A549 (cell line): Measurements from ENCODE around the gene AWAT1. TPM values are rescaled to one million over a fixed set of nuclear protein-coding genes. Genes with fewer than 3 reads are reported as not detected.

Experiments
- ATAC-seq, 2 experiments: fragments of 200-7000 bp in 1 of 2; fragments of >200 bp in 1 of 2; cut with Nextera tagmentation in 1 of 2; cut with Tn5 transposase in 1 of 2; 3 replicates each; pipeline versions ENCODE4 v1.8.0 to v1.9.1; 2018 to 2020; ENCODE audit warnings: mild to moderate bottlenecking in 1 of 2, moderate library complexity in 1 of 2
- CTCF ChIA-PET: fragments of 300-600 bp; sonication (Branson Sonifier 250); formaldehyde crosslinking; extraction: SDS; loops from one replicate; lab custom pipeline; 2021; ENCODE audit warnings: antibody characterized with exemption, inconsistent platforms; lab: Yijun Ruan, JAX
- POLR2A ChIA-PET: fragments of 350-600 bp; formaldehyde crosslinking; extraction: SDS; loops from one replicate; lab custom pipeline; 2021; ENCODE audit warnings: antibody characterized with exemption, inconsistent platforms; lab: Yijun Ruan, JAX
- DNase-seq, 2 experiments: peaks; one replicate each; pipeline versions ENCODE4 v3.0.0 to v3.0.0-alpha.2; 2011 to 2016; ENCODE audit warnings: low read depth in 1 of 2, low spot score in 1 of 2
- FAIRE-seq: peaks from 2 replicates; lab custom pipeline; 2011; peaks lifted over from hg19 to GRCh38; lab: Jason Lieb, UNC
- H3K27ac ChIP-seq, 2 experiments: fragments of >200 bp; sonication (Bioruptor Twin); formaldehyde crosslinking; 3 replicates each; pipeline ENCODE4 v1.5.1; 2016 to 2017
- H3K4me1 ChIP-seq: fragments of >200 bp; sonication (Bioruptor Twin); formaldehyde crosslinking; 3 replicates; pipeline ENCODE4 v1.6.1; 2016
- H3K4me2 ChIP-seq: fragments of >200 bp; sonication (Bioruptor Twin); formaldehyde crosslinking; 3 replicates; pipeline ENCODE4 v1.6.1; 2016
- H3K4me3 ChIP-seq: fragments of >200 bp; sonication (Bioruptor Twin); formaldehyde crosslinking; 3 replicates; pipeline ENCODE4 v1.5.1; 2016
- H3K9me3 ChIP-seq: fragments of >200 bp; sonication (Bioruptor Twin); formaldehyde crosslinking; 3 replicates; pipeline ENCODE4 v1.6.1; 2016
- BHLHE40 ChIP-seq: IDR thresholded peaks from 2 replicates; pipeline ENCODE4 v1.6.1; 2012; ENCODE audit warnings: low read depth, low read length, inconsistent platforms
- CEBPB ChIP-seq, 2 experiments: fragments of >200 bp in 1 of 2; sonication (Bioruptor Twin) in 1 of 2; formaldehyde crosslinking in 1 of 2; IDR thresholded peaks; 2 replicates each; pipeline ENCODE4 v1.6.1; 2012 to 2016
- CHD2 ChIP-seq: fragments of 150-350 bp; IDR thresholded peaks from 2 replicates; pipeline ENCODE4 v1.6.1; 2014; ENCODE audit warnings: low read length; ENCODE audit not compliant: partially characterized antibody
- CHD4 ChIP-seq: fragments of 200-600 bp; sonication (generic); IDR thresholded peaks from 2 replicates; pipeline ENCODE4 v1.6.1; 2016; ENCODE audit warnings: antibody characterized with exemption, mild to moderate bottlenecking, borderline replicate concordance
- EHF ChIP-seq: fragments of 250-450 bp; sonication (Bioruptor Pico); IDR thresholded peaks from 2 replicates; pipeline ENCODE4 v1.5.0; 2020; ENCODE audit warnings: mild to moderate bottlenecking
- EP300 ChIP-seq, 2 experiments: fragments of >200 bp; sonication (Bioruptor Twin); formaldehyde crosslinking; IDR thresholded peaks; 2 replicates in 1 of 2; 3 replicates in 1 of 2; pipeline ENCODE4 v1.6.1; 2016 to 2017
- ESRRA ChIP-seq: fragments of 150-350 bp; IDR thresholded peaks from 2 replicates; pipeline ENCODE4 v1.6.1; 2014; ENCODE audit warnings: mild to moderate bottlenecking, low read length, borderline replicate concordance
- FOSL2 ChIP-seq, 2 experiments: fragments of 450-650 bp in 1 of 2; fragments of >200 bp in 1 of 2; sonication (Bioruptor Twin) in 1 of 2; formaldehyde crosslinking; IDR thresholded peaks; 2 replicates each; pipeline versions ENCODE4 v1.5.0 to v1.6.1; 2016 to 2020; ENCODE audit warnings: mild to moderate bottlenecking in 1 of 2, moderate library complexity in 1 of 2
- HDAC2 ChIP-seq: fragments of 200-600 bp; sonication (generic); IDR thresholded peaks from 2 replicates; pipeline ENCODE4 v1.6.1; 2016
- HOXB13 ChIP-seq: fragments of 250-450 bp; sonication (Bioruptor Pico); IDR thresholded peaks from 2 replicates; pipeline ENCODE4 v1.5.0; 2020; ENCODE audit warnings: low read depth, mild to moderate bottlenecking, moderate library complexity
- HOXB5 ChIP-seq: fragments of 250-450 bp; sonication (Bioruptor Pico); IDR thresholded peaks from 2 replicates; pipeline ENCODE4 v1.5.0; 2020; ENCODE audit warnings: mild to moderate bottlenecking, moderate library complexity
- JUN ChIP-seq, 2 experiments: fragments of >200 bp; sonication (Bioruptor Twin); formaldehyde crosslinking; IDR thresholded peaks; 2 replicates in 1 of 2; 3 replicates in 1 of 2; pipeline ENCODE4 v1.6.1; 2016 to 2017
- KDM1A ChIP-seq: fragments of 200-600 bp; sonication (generic); IDR thresholded peaks from 2 replicates; pipeline ENCODE4 v1.6.1; 2016; ENCODE audit warnings: low read depth, mild to moderate bottlenecking
- KDM5A ChIP-seq: fragments of 200-600 bp; sonication (generic); IDR thresholded peaks from 2 replicates; pipeline ENCODE4 v1.6.1; 2016; ENCODE audit warnings: antibody characterized with exemption, mild to moderate bottlenecking
- MAFK ChIP-seq: fragments of 450-650 bp; IDR thresholded peaks from 2 replicates; pipeline ENCODE4 v1.6.1; 2014; ENCODE audit not compliant: partially characterized antibody
- MYC ChIP-seq: IDR thresholded peaks from 2 replicates; pipeline ENCODE4 v1.6.1; 2012; ENCODE audit warnings: mild to moderate bottlenecking, inconsistent platforms, low read length, improper control_type of control experiment, borderline replicate concordance
- NPAS2 ChIP-seq: fragments of 250-450 bp; sonication (Bioruptor Pico); IDR thresholded peaks from 2 replicates; pipeline ENCODE4 v1.8.0; 2022; ENCODE audit warnings: mild to moderate bottlenecking, moderate library complexity, borderline replicate concordance
- NR3C1 ChIP-seq: fragments of >200 bp; sonication (Bioruptor Twin); formaldehyde crosslinking; IDR thresholded peaks from 3 replicates; pipeline ENCODE4 v1.6.1; 2017
- POLR2AphosphoS2 ChIP-seq: conservative IDR thresholded peaks from 2 replicates; pipeline ENCODE4 v1.6.1; 2012; ENCODE audit warnings: low read length, improper control_type of control experiment, inconsistent platforms
- RCOR1 ChIP-seq: fragments of 150-350 bp; IDR thresholded peaks from 2 replicates; pipeline ENCODE4 v1.6.1; 2014; ENCODE audit warnings: antibody characterized with exemption, low read length, low read depth
- RNF2 ChIP-seq: fragments of 200-600 bp; sonication (generic); IDR thresholded peaks from 2 replicates; pipeline ENCODE4 v1.6.1; 2016; ENCODE audit warnings: low read depth, mild to moderate bottlenecking, antibody characterized with exemption, moderate library complexity, borderline replicate concordance
- SREBF2 ChIP-seq: fragments of 450-650 bp; IDR thresholded peaks from 2 replicates; pipeline ENCODE4 v1.6.1; 2014; ENCODE audit warnings: mild to moderate bottlenecking, moderate library complexity
- TFCP2L1 ChIP-seq: fragments of 250-450 bp; sonication (Bioruptor Pico); IDR thresholded peaks from 2 replicates; pipeline ENCODE4 v1.5.0; 2021; ENCODE audit warnings: mild to moderate bottlenecking
- TP53 ChIP-seq: fragments of 250-450 bp; sonication (Bioruptor Pico); IDR thresholded peaks from 2 replicates; pipeline ENCODE4 v1.5.0; 2021; ENCODE audit warnings: mild to moderate bottlenecking, moderate library complexity
- ZSCAN20 ChIP-seq: fragments of 250-450 bp; sonication (Bioruptor Pico); IDR thresholded peaks from 2 replicates; pipeline ENCODE4 v1.8.0; 2022; ENCODE audit warnings: mild to moderate bottlenecking, moderate library complexity
- WGBS: methylation state at CpG from one replicate; pipeline ENCODE4 v1.1.6; 2017; ENCODE audit errors: missing lambda C conversion rate; 5-methylcytosine and 5-hydroxymethylcytosine counted together
- polyA plus RNA-seq, 4 experiments: library from polyadenylated mRNA; depleted of rRNA in 3 of 4; stranded (reverse); fragments of >200 nt; fragmentation: RNase III in 1 of 4; extraction: RNeasy Plus Mini Kit Qiagen cat#74134 plus additional on column Dnase treatment in 1 of 4; gene quantifications; 2 replicates in 3 of 4; 3 replicates in 1 of 4; pipeline ENCODE4 v1.2.3, GENCODE V29; 2011 to 2017
- TF ChIP-seq, protein P1 (sequence below): fragments of 450-650 bp; IDR thresholded peaks from 2 replicates; pipeline ENCODE4 v1.6.1; 2014; ENCODE audit warnings: antibody characterized with exemption
- TF ChIP-seq, protein P2 (sequence below): IDR thresholded peaks from 2 replicates; pipeline ENCODE4 v1.6.1; 2012
- TF ChIP-seq, protein P3 (sequence below): fragments of 250-450 bp; sonication (Bioruptor Pico); IDR thresholded peaks from 2 replicates; pipeline ENCODE4 v1.5.0; 2020; ENCODE audit warnings: low read depth, mild to moderate bottlenecking, moderate library complexity
- TF ChIP-seq, protein P4 (sequence below): fragments of 150-350 bp; IDR thresholded peaks from 2 replicates; pipeline ENCODE4 v1.6.1; 2014; ENCODE audit warnings: low read depth, mild to moderate bottlenecking, low read length

The AWAT1 gene
- polyA plus RNA-seq, 2 of the 4 experiments (the other 2 are of a cell fraction) = not detected

DNA sequence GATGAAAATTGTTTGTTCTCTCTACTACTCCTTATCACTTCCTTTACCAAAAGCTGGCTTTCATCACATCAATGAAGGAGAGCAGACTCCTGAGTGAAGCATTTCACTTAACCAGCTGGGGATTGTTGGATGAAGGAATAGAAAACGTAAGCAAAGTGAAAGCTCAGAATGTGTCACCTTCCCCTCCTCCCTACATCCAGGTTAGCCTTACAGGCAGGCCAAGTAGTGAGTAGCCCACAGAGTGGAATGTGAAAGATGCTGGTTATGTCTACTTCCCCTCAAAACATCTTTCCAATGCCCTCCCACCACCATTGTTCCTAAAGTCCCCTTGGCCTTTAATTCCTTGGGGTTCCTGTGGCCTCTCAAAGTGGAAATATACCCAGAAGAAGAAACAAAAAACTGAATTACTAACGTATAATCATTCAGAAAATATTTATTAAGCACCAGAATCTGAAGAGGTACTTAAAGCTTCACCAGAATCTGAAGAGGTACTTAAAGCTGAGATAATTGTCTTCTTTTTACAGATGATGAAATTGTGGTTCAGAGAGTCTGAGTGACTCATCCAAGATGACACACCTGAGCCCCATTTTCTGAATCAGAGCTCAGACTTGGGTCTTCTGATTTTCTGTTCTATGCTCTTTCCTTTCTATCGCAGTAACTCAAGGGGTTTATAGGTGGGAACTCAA lies 19.1 kb downstream of the AWAT1 start:
- CTCF ChIA-PET = interaction anchor here (0.6 to 0.7 kb wide), 2 partner anchors 157 to 299 kb away, joined by 3 read pairs; no protein-coding TSS in a partner anchor
- no peak overlapping the region for H3K27ac ChIP-seq
- H3K4me2 ChIP-seq = no peak overlapping the region
- FAIRE-seq (no peak), ATAC-seq (no peak), DNase-seq (no peak)
- H3K9me3 ChIP-seq = no peaks in the 10 kb centered on the region
- TF ChIP-seq NPAS2 (CRISPR knock-in tag) = no peak
- TF ChIP-seq CHD2 = no peak
- no peak for TF ChIP-seq CHD4
- no peak for TF ChIP-seq JUN (IDR thresholded peaks at IDR 0.05)
- no peak for TF ChIP-seq HOXB5 (CRISPR knock-in tag)
- TF ChIP-seq HOXB13 = no peak
- TF ChIP-seq EP300 (IDR thresholded peaks at IDR 0.05) = no peak
- TF ChIP-seq, protein P1, sequence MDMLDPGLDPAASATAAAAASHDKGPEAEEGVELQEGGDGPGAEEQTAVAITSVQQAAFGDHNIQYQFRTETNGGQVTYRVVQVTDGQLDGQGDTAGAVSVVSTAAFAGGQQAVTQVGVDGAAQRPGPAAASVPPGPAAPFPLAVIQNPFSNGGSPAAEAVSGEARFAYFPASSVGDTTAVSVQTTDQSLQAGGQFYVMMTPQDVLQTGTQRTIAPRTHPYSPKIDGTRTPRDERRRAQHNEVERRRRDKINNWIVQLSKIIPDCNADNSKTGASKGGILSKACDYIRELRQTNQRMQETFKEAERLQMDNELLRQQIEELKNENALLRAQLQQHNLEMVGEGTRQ = no peak
- TF ChIP-seq TP53 (CRISPR knock-in tag) = no peak
- no peak for TF ChIP-seq FOSL2 (IDR thresholded peaks at IDR 0.05)
- TF ChIP-seq FOSL2 (CRISPR knock-in tag; IDR thresholded peaks at IDR 0.05) = no peak
- TF ChIP-seq HDAC2 = no peak
- no peak for TF ChIP-seq ESRRA
- TF ChIP-seq, protein P2, sequence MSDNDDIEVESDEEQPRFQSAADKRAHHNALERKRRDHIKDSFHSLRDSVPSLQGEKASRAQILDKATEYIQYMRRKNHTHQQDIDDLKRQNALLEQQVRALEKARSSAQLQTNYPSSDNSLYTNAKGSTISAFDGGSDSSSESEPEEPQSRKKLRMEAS = no peak
- TF ChIP-seq NR3C1 = no peak
- TF ChIP-seq, protein P3, sequence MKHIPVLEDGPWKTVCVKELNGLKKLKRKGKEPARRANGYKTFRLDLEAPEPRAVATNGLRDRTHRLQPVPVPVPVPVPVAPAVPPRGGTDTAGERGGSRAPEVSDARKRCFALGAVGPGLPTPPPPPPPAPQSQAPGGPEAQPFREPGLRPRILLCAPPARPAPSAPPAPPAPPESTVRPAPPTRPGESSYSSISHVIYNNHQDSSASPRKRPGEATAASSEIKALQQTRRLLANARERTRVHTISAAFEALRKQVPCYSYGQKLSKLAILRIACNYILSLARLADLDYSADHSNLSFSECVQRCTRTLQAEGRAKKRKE (CRISPR knock-in tag) = no peak
- TF ChIP-seq TFCP2L1 = no peak
- H3K4me3 ChIP-seq = no peak overlapping the region
- POLR2A ChIA-PET = interaction anchor here (1.3 kb wide), 1 partner anchor 120 kb away, joined by 4 read pairs; the partner anchor contains the start of gene IGBP1
- 52% methylated on average over 3 of the region's 3 CpGs for WGBS
- peaks cover 5% of the 10 kb centered on the region; the same call in 1 of the 3 replicates for H3K4me1 ChIP-seq

DNA sequence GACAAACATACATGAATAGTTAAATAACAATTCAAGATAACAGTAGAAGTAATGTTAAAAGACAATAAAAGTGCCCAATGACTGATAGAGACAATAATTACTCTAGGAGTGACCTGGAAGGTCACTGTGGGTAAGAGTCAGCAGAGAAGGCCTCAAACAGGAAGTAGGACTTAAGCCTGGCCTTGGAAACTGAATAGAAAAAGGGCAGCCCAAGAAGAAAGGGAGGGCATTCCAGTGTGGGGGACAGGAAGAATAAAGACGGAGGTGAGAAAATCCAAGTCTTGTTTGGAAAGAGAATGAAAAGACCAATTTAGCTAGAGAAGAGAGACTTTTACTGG lies 19.6 kb downstream of the AWAT1 start:
- Histone ChIP-seq H3K4me3 (no peak overlapping the region), H3K9me3 (no peaks in the 10 kb centered on the region), H3K4me2 (no peak overlapping the region), H3K27ac (no peak overlapping the region), H3K4me1 (peaks cover 5% of the 10 kb centered on the region; the same call in 1 of the 3 replicates)
- ChIA-PET CTCF (interaction anchor here (0.7 kb wide), 1 partner anchor 157 kb away, joined by 3 read pairs; no protein-coding TSS in a partner anchor), POLR2A (interaction anchor here (1.3 kb wide), 1 partner anchor 121 kb away, joined by 4 read pairs; the partner anchor contains the start of gene IGBP1)
- WGBS = 94% methylated on average over 1 of the region's 1 CpG
- FAIRE-seq (no peak), ATAC-seq (no peak), DNase-seq (no peak)
- TF ChIP-seq, protein P4, sequence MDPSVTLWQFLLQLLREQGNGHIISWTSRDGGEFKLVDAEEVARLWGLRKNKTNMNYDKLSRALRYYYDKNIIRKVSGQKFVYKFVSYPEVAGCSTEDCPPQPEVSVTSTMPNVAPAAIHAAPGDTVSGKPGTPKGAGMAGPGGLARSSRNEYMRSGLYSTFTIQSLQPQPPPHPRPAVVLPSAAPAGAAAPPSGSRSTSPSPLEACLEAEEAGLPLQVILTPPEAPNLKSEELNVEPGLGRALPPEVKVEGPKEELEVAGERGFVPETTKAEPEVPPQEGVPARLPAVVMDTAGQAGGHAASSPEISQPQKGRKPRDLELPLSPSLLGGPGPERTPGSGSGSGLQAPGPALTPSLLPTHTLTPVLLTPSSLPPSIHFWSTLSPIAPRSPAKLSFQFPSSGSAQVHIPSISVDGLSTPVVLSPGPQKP = no peak
- TF ChIP-seq JUN (IDR thresholded peaks at IDR 0.05) = no peak
- TF ChIP-seq CEBPB (IDR thresholded peaks at IDR 0.05) = no peak
- TF ChIP-seq BHLHE40 = no peak
- no peak for TF ChIP-seq MYC
- TF ChIP-seq, protein P2 = no peak
- no peak for TF ChIP-seq RNF2
- no peak for TF ChIP-seq EHF
- TF ChIP-seq SREBF2 = no peak
- no peak for TF ChIP-seq MAFK
- TF ChIP-seq ZSCAN20 = no peak
- no peak for TF ChIP-seq POLR2AphosphoS2
- TF ChIP-seq KDM5A = no peak
- no peak for TF ChIP-seq KDM1A
- no peak for TF ChIP-seq RCOR1
- TF ChIP-seq, protein P1 = no peak
